Esophagus muscularis mucosa (tissue), 3 donors: ENCODE measurements around the gene ARL5C.

Experiments
- POLR2A ChIP-seq: fragments of 450-650 bp; IDR thresholded peaks from one replicate; pipeline ENCODE4 v1.6.1; 2017; ENCODE audit warnings: antibody characterized with exemption, moderate library complexity, mild to moderate bottlenecking, low read depth
- POLR2AphosphoS5 ChIP-seq, 2 donors: sonication (generic); formaldehyde crosslinking; IDR thresholded peaks; one replicate each; pipeline ENCODE4 v1.6.1; 2017; ENCODE audit warnings: antibody characterized with exemption in 2 of 2
- TF ChIP-seq, protein P1 (sequence below), 3 experiments: fragments of 200-600 bp in 2 of 3; fragments of 450-650 bp in 1 of 3; sonication (generic) in 2 of 3; IDR thresholded peaks; one replicate each; pipeline ENCODE4 v1.5.1; 2017 to 2019; ENCODE audit warnings: antibody characterized with exemption in 3 of 3, mild to moderate bottlenecking in 2 of 3, moderate library complexity in 1 of 3

DNA sequence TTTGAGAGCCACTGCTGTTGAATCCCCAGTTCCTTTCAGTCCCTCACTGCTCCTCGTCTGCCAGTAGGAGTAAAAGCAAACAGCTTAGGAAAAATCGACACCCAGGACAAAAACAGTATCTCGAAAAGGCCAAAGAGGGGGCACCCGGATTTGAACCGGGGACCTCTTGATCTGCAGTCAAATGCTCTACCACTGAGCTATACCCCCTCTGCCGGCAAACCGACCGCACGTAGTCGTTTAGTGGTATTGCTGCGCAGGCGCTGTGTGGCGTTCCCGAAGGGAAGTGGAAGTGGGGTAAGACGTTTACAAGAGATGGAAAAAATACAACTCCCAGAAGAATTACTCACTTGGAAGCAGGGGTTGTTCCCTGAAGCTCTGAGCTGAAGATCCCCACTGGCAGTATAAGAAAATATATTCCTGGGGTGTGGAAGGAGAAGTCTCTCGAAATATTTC, 12.3 kb downstream of the ARL5C start:
- TF ChIP-seq, protein P1, sequence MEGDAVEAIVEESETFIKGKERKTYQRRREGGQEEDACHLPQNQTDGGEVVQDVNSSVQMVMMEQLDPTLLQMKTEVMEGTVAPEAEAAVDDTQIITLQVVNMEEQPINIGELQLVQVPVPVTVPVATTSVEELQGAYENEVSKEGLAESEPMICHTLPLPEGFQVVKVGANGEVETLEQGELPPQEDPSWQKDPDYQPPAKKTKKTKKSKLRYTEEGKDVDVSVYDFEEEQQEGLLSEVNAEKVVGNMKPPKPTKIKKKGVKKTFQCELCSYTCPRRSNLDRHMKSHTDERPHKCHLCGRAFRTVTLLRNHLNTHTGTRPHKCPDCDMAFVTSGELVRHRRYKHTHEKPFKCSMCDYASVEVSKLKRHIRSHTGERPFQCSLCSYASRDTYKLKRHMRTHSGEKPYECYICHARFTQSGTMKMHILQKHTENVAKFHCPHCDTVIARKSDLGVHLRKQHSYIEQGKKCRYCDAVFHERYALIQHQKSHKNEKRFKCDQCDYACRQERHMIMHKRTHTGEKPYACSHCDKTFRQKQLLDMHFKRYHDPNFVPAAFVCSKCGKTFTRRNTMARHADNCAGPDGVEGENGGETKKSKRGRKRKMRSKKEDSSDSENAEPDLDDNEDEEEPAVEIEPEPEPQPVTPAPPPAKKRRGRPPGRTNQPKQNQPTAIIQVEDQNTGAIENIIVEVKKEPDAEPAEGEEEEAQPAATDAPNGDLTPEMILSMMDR (IDR thresholded peaks at IDR 0.05) = peak in 2 of 3 experiments; percentile 11 to 15
- no peak for TF ChIP-seq POLR2A
- peak; percentile 53 to 88 for TF ChIP-seq POLR2AphosphoS5 (IDR thresholded peaks at IDR 0.05)
